ENCODE measurements around the gene CBFA2T2.

CBFA2T2 gene

GRCh38 chr20:33666293-33667244, 176.7 kb downstream of the CBFA2T2 start, which contains the start of gene ACTL10:
ACTL10 (plus strand) TSS chr20:33666943; CDS start chr20:33667498, 555 bp downstream.
- DNase-seq (ENCODE audit: low read depth in 2 of 2): peak; percentile 55 to 63

- DNase-seq (ENCODE audit: low read depth in 2 of 2): no peak
These were observed 177.4 kb downstream of the CBFA2T2 start for GRCh38 chr20:33667245-33667675.

GRCh38 chr20:33667676-33668465, 178.0 kb downstream of the CBFA2T2 start:
- peak; percentile 52 to 55 for DNase-seq (ENCODE audit: low read depth in 2 of 2)

GRCh38 chr20:33668466-33669155, 178.7 kb downstream of the CBFA2T2 start:
- DNase-seq (ENCODE audit: low read depth in 2 of 2): no peak

- DNase-seq (ENCODE audit: low read depth in 2 of 2): no peak
These were observed 179.3 kb downstream of the CBFA2T2 start for GRCh38 chr20:33669224-33669623.

GRCh38 chr20:33669873-33670640, 180.2 kb downstream of the CBFA2T2 start:
- no peak for DNase-seq (ENCODE audit: low read depth in 2 of 2)

GRCh38 chr20:33670715-33671499, 181.0 kb downstream of the CBFA2T2 start:
- DNase-seq (ENCODE audit: low read depth in 2 of 2): no peak

- DNase-seq (ENCODE audit: low read depth in 2 of 2): no peak
These were observed 181.8 kb downstream of the CBFA2T2 start for GRCh38 chr20:33671573-33672288.

- no peak for DNase-seq (ENCODE audit: low read depth in 2 of 2)
These were observed 182.7 kb downstream of the CBFA2T2 start for GRCh38 chr20:33672426-33673113.

- no peak for DNase-seq (ENCODE audit: low read depth in 2 of 2)
These were observed 183.2 kb downstream of the CBFA2T2 start for GRCh38 chr20:33673114-33673409.

- DNase-seq (ENCODE audit: low read depth in 2 of 2): no peak
These were observed 183.8 kb downstream of the CBFA2T2 start for GRCh38 chr20:33673410-33674293.

GRCh38 chr20:33674294-33675135, 184.6 kb downstream of the CBFA2T2 start, which contains the start of gene NECAB3:
NECAB3 (minus strand) TSS chr20:33674428; CDS start chr20:33674352, 76 bp downstream.
- DNase-seq (ENCODE audit: low read depth in 2 of 2): peak in 1 of 2 donors; percentile 24

- no peak for DNase-seq (ENCODE audit: low read depth in 2 of 2)
These were observed 185.5 kb downstream of the CBFA2T2 start for GRCh38 chr20:33675136-33675959.

- no peak for DNase-seq (ENCODE audit: low read depth in 2 of 2)
These were observed 186.2 kb downstream of the CBFA2T2 start for GRCh38 chr20:33676121-33676520.

GRCh38 chr20:33676652-33677645, 187.1 kb downstream of the CBFA2T2 start:
- DNase-seq (ENCODE audit: low read depth in 2 of 2): no peak

Data from stimulated activated CD8-positive, alpha-beta memory T cell treated with anti-CD3 and anti-CD28 coated beads, Interleukin-7, amount 100 ng/mL, for 1 hour (primary cell).